ENCODE data around the gene FFAR3. TPM values are rescaled to one million over a fixed set of nuclear protein-coding genes. Genes with fewer than 3 reads are reported as not detected.
A peak's percentile ranks its signal among the peaks of the same experiment; 100 is the strongest.
"Not testable (repeated sequence)": the region's sequence is repeated elsewhere in the genome, so short reads cannot be mapped to it uniquely, and the experiment has no call there.

Gene FFAR3
- polyA plus RNA-seq, 4 donors, result 0.16 to 0.71 (median 0.17) TPM; not detected in 1

- DNase-seq (ENCODE audit: low read depth in 4 of 4, low spot score in 3 of 4), result no peak
Measured at GRCh38 chr19:35349614-35350521, 8.4 kb upstream of the FFAR3 start.

GRCh38 chr19:35350591-35350990 is 7.7 kb upstream of the FFAR3 start:
- peak in 1 of 4 donors; percentile 29 for DNase-seq (ENCODE audit: low read depth in 4 of 4, low spot score in 3 of 4)

GRCh38 chr19:35351411-35352176 is 6.7 kb upstream of the FFAR3 start:
- no peak for DNase-seq (ENCODE audit: low read depth in 4 of 4, low spot score in 3 of 4)

- no peak for DNase-seq (ENCODE audit: low read depth in 4 of 4, low spot score in 3 of 4)
Measured at GRCh38 chr19:35352177-35352447, 6.1 kb upstream of the FFAR3 start.

GRCh38 chr19:35352448-35353304 is 5.6 kb upstream of the FFAR3 start:
- DNase-seq (ENCODE audit: low read depth in 4 of 4, low spot score in 3 of 4), result peak; percentile 48 to 60 (median 50)

GRCh38 chr19:35353635-35354034 is 4.6 kb upstream of the FFAR3 start:
- no peak for DNase-seq (ENCODE audit: low read depth in 4 of 4, low spot score in 3 of 4)

- DNase-seq (ENCODE audit: low read depth in 4 of 4, low spot score in 3 of 4), result no peak
Measured at GRCh38 chr19:35354898-35355297, 3.4 kb upstream of the FFAR3 start.

GRCh38 chr19:35355791-35356460 is 2.3 kb upstream of the FFAR3 start:
- no peak for DNase-seq (ENCODE audit: low read depth in 4 of 4, low spot score in 3 of 4)

- DNase-seq (ENCODE audit: low read depth in 4 of 4, low spot score in 3 of 4), result not testable (repeated sequence)
Measured at GRCh38 chr19:35358834-35359233, 574 bp downstream of the FFAR3 start.

- DNase-seq (ENCODE audit: low read depth in 4 of 4, low spot score in 3 of 4), result not testable (repeated sequence)
Measured at GRCh38 chr19:35359395-35359794, 1.1 kb downstream of the FFAR3 start.

GRCh38 chr19:35360081-35360480 is 1.8 kb downstream of the FFAR3 start:
- DNase-seq (ENCODE audit: low read depth in 4 of 4, low spot score in 3 of 4), result not testable (repeated sequence)

- DNase-seq (ENCODE audit: low read depth in 4 of 4, low spot score in 3 of 4), result no peak
Measured at GRCh38 chr19:35360880-35361420, 2.7 kb downstream of the FFAR3 start.

- no peak for DNase-seq (ENCODE audit: low read depth in 4 of 4, low spot score in 3 of 4)
Measured at GRCh38 chr19:35362261-35363000, 4.2 kb downstream of the FFAR3 start.

GRCh38 chr19:35363001-35363590 is 4.8 kb downstream of the FFAR3 start:
- no peak for DNase-seq (ENCODE audit: low read depth in 4 of 4, low spot score in 3 of 4)

- DNase-seq (ENCODE audit: low read depth in 4 of 4, low spot score in 3 of 4), result no peak
Measured at GRCh38 chr19:35363711-35364425, 5.6 kb downstream of the FFAR3 start.

GRCh38 chr19:35365303-35365702 is 7.0 kb downstream of the FFAR3 start:
- no peak for DNase-seq (ENCODE audit: low read depth in 4 of 4, low spot score in 3 of 4)

GRCh38 chr19:35368378-35368777 is 10.1 kb downstream of the FFAR3 start:
- DNase-seq (ENCODE audit: low read depth in 4 of 4, low spot score in 3 of 4), result no peak

GRCh38 chr19:35369522-35369921 is 11.3 kb downstream of the FFAR3 start:
- no peak for DNase-seq (ENCODE audit: low read depth in 4 of 4, low spot score in 3 of 4)

Measured in left renal pelvis (tissue), 4 donors.